Keratinocyte (primary cell): Measurements from ENCODE around the gene SFMBT1.

ENCODE experiments used
- EZH2 ChIP-seq: IDR thresholded peaks from one replicate; pipeline ENCODE4 v1.6.1; 2012; ENCODE audit warnings: inconsistent platforms, mild to moderate bottlenecking, low read length, moderate library complexity
- TF ChIP-seq, protein P1 (sequence below), 3 experiments: IDR thresholded peaks in 1 of 3; conservative IDR thresholded peaks in 1 of 3; optimal IDR thresholded peaks in 1 of 3; 2 replicates in 2 of 3; 3 replicates in 1 of 3; pipeline versions ENCODE3 to v1.5.1; 2011; ENCODE audit warnings: low read length in 3 of 3, mild to moderate bottlenecking in 3 of 3, moderate library complexity in 2 of 3, control low read depth in 1 of 3, inconsistent platforms in 1 of 3; ENCODE audit not compliant: insufficient read depth in 2 of 3; ENCODE audit errors: extremely low read depth in 1 of 3

DNA sequence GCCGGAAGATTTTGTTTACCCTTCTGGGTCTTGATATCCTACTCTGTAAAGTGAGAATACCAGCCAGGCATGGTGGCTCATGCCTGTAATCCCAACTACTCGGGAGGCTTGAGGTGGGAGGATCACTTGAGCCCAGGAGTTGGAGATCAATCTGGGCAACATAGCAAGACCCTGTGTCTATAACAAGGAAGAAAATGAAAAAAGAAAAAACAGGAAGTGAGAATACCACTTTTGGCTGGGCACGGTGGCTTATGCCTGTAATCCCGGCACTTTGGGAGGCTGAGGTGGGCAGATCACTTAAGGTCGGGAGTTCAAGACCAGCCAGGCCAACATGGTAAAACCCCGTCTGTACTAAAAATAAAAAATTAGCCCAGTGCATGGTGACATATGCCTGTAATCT lies 36.9 kb downstream of the SFMBT1 start:
- TF ChIP-seq, protein P1, sequence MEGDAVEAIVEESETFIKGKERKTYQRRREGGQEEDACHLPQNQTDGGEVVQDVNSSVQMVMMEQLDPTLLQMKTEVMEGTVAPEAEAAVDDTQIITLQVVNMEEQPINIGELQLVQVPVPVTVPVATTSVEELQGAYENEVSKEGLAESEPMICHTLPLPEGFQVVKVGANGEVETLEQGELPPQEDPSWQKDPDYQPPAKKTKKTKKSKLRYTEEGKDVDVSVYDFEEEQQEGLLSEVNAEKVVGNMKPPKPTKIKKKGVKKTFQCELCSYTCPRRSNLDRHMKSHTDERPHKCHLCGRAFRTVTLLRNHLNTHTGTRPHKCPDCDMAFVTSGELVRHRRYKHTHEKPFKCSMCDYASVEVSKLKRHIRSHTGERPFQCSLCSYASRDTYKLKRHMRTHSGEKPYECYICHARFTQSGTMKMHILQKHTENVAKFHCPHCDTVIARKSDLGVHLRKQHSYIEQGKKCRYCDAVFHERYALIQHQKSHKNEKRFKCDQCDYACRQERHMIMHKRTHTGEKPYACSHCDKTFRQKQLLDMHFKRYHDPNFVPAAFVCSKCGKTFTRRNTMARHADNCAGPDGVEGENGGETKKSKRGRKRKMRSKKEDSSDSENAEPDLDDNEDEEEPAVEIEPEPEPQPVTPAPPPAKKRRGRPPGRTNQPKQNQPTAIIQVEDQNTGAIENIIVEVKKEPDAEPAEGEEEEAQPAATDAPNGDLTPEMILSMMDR (optimal IDR thresholded peaks at IDR 0.05 in 1 of 3, IDR thresholded peaks at IDR 0.05 in 1 of 3, conservative IDR thresholded peaks at IDR 0.05 in 1 of 3; ENCODE audit: extremely low read depth in 1 of 3, insufficient read depth in 2 of 3, low read length in 3 of 3) = no peak
- TF ChIP-seq EZH2 = no peak
